Endodermal cell (in vitro differentiated cells): ENCODE measurements around the gene SGF29. TPM values are rescaled to one million over a fixed set of nuclear protein-coding genes. Genes with fewer than 3 reads are reported as not detected.
A peak's percentile ranks its signal among the peaks of the same experiment; 100 is the strongest.

Experiments
- DNase-seq: peaks from one replicate; pipeline ENCODE4 v3.0.0-alpha.2; 2017
- H3K27ac ChIP-seq: 2 replicates; pipeline ENCODE4 v1.5.1; 2013; ENCODE audit warnings: mild to moderate bottlenecking, low read depth, low read length, moderate library complexity
- H3K27me3 ChIP-seq: 2 replicates; pipeline ENCODE4 v1.6.1; 2013; ENCODE audit warnings: mild to moderate bottlenecking, low read length, moderate library complexity; ENCODE audit not compliant: insufficient read depth, control insufficient read depth, poor library complexity, severe bottlenecking
- H3K36me3 ChIP-seq: 2 replicates; pipeline ENCODE4 v1.7.0; 2013; ENCODE audit warnings: mild to moderate bottlenecking, low read length, moderate library complexity; ENCODE audit not compliant: control insufficient read depth, insufficient read depth
- H3K4me1 ChIP-seq: one replicate; pipeline ENCODE4 v1.7.0; 2013; ENCODE audit warnings: low read length; ENCODE audit not compliant: control insufficient read depth, insufficient read depth
- H3K4me3 ChIP-seq: 2 replicates; pipeline ENCODE4 v1.5.1; 2013; ENCODE audit warnings: mild to moderate bottlenecking, low read length, moderate library complexity
- H3K9ac ChIP-seq: 2 replicates; pipeline ENCODE4 v1.6.1; 2013; ENCODE audit warnings: mild to moderate bottlenecking, low read length, moderate library complexity; ENCODE audit not compliant: poor library complexity, severe bottlenecking; ENCODE audit errors: extremely low read depth
- H3K9me3 ChIP-seq: 2 replicates; pipeline ENCODE4 v1.6.1; 2013; ENCODE audit warnings: mild to moderate bottlenecking, low read length, moderate library complexity; ENCODE audit not compliant: control insufficient read depth
- H3K27ac Mint-ChIP-seq: 2 replicates; pipeline ENCODE4 v1.8.0; 2020; ENCODE audit warnings: mixed read lengths
- H3K27me3 Mint-ChIP-seq: 2 replicates; pipeline ENCODE4 v1.8.0; 2021; ENCODE audit warnings: mild to moderate bottlenecking, mixed read lengths; ENCODE audit not compliant: insufficient read depth
- H3K36me3 Mint-ChIP-seq: 2 replicates; pipeline ENCODE4 v1.8.0; 2020; ENCODE audit warnings: low read depth, mixed read lengths
- H3K4me1 Mint-ChIP-seq: 2 replicates; pipeline ENCODE4 v1.8.0; 2020; ENCODE audit warnings: mixed read lengths
- H3K4me3 Mint-ChIP-seq: 2 replicates; pipeline ENCODE4 v1.8.0; 2020; ENCODE audit warnings: mild to moderate bottlenecking, moderate library complexity, mixed read lengths
- H3K9me3 Mint-ChIP-seq: 2 replicates; pipeline ENCODE4 v1.8.0; 2020; ENCODE audit warnings: mild to moderate bottlenecking, mixed read lengths
- WGBS, 2 experiments: methylation state at CpG; one replicate each; pipeline versions ENCODE4 v1.1.5 to v1.1.7; 2013; ENCODE audit warnings: missing lambda C conversion rate in 2 of 2, mixed read lengths in 1 of 2; ENCODE audit not compliant: insufficient coverage in 1 of 2, insufficient read length in 1 of 2; 5-methylcytosine and 5-hydroxymethylcytosine counted together
- total RNA-seq, 2 donors: library from RNA; stranded (reverse); fragmentation: NEBNext Ultra II Directional in 1 of 2; extraction: Animal tissue kit (Norgen Biotek cat#: 25700) in 1 of 2; gene quantifications; 2 replicates in 1 of 2; 3 replicates in 1 of 2; pipeline ENCODE4 v1.2.1, GENCODE V29; 2021
- TF ChIP-seq, protein P1 (sequence below): fragments of 200-600 bp; sonication (generic); conservative IDR thresholded peaks from 2 replicates; pipeline ENCODE4 v1.5.0; 2021; ENCODE audit warnings: antibody characterized with exemption, mild to moderate bottlenecking

SGF29 gene
- total RNA-seq, 2 donors from 2014 or later = 16.5 to 18.9 TPM

DNA sequence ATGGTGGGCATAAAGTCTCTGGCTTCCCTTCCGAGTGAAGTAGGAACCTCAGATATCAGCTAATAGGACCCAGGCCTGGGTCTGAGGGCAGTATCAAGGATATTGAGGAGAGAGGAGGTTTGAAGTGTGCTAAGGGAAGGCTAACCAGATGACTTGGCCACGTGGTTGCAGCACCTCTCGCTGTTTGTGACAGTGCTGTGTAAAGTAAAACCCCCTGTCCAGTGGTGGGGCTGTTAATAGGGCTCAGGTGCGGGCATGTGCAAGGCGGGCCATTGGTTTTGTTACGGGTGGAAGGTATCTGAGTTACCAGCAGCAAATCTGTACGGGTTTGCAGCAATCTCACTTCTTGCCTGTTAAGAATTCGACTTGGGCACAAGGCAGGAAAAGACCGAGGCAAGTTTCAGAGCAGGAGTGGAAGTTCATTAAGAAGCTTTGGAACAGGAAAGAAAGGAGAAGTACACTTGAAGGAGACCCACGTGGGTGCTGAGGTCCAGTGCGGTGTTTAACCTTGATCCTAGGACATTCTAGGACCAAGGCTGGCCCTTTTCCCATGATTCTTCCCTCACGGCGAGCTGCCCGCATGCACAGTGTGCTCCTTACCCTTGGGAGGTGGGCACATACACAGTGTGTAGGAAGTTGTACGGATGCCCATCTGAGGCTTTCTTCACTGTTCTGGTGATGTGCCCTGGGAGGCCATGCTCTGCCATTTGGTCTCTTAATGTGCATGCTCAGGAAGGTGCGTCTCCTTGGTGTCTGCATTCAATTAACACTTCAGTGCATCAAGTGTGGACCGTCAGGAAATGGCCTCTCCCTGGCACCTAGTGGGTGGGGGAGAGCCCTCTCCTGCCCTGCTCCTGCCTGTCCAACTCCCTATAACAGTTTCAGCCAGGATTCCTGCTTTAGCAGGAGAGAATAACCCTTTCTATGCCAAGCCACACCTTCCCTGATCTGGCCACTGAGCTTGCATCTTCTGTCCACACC, 20.3 kb downstream of the SGF29 start:
- WGBS, 2 experiments = 84 to 86% methylated on average over 13 to 17 of the region's 17 CpGs
- H3K4me1 Mint-ChIP-seq = peaks cover 23% of the 10 kb centered on the region
- Histone ChIP-seq H3K36me3 (no peaks in the 10 kb centered on the region), H3K9me3 (no peaks in the 10 kb centered on the region), H3K27me3 (no peaks in the 10 kb centered on the region), H3K4me3 (no peak overlapping the region), H3K4me1 (no peaks in the 10 kb centered on the region), H3K27ac (no peak overlapping the region), H3K9ac (no peak overlapping the region)
- H3K27me3 Mint-ChIP-seq = no peaks in the 10 kb centered on the region
- H3K27ac Mint-ChIP-seq = peak overlapping the region; percentile 9
- no peak for DNase-seq
- TF ChIP-seq, protein P1, sequence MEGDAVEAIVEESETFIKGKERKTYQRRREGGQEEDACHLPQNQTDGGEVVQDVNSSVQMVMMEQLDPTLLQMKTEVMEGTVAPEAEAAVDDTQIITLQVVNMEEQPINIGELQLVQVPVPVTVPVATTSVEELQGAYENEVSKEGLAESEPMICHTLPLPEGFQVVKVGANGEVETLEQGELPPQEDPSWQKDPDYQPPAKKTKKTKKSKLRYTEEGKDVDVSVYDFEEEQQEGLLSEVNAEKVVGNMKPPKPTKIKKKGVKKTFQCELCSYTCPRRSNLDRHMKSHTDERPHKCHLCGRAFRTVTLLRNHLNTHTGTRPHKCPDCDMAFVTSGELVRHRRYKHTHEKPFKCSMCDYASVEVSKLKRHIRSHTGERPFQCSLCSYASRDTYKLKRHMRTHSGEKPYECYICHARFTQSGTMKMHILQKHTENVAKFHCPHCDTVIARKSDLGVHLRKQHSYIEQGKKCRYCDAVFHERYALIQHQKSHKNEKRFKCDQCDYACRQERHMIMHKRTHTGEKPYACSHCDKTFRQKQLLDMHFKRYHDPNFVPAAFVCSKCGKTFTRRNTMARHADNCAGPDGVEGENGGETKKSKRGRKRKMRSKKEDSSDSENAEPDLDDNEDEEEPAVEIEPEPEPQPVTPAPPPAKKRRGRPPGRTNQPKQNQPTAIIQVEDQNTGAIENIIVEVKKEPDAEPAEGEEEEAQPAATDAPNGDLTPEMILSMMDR = no peak
- H3K9me3 Mint-ChIP-seq = no peaks in the 10 kb centered on the region
- H3K36me3 Mint-ChIP-seq = peaks cover 3% of the 10 kb centered on the region
- H3K4me3 Mint-ChIP-seq = no peak overlapping the region

DNA sequence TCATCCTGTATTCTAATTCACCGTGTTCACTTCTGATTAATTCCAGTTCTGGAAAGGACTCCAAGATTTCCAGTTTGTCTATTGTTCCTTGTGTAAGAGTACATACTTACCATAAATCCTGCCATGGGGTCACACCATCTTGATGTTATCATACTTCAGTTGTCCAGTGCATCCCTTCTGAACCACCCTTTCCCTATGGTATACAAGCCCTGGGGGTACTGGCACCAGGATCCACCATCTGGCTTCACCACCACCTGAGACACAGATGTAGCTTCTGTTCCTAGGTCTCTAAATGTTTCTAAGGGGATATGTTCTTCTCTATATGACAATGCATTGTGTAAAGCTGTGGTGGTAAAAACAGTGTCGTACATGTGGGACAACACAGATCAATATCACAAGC, 21.2 kb downstream of the SGF29 start:
- Mint-ChIP-seq H3K9me3 (no peaks in the 10 kb centered on the region), H3K4me1 (peaks cover 23% of the 10 kb centered on the region), H3K4me3 (no peak overlapping the region), H3K27me3 (no peaks in the 10 kb centered on the region), H3K27ac (no peak overlapping the region), H3K36me3 (peaks cover 3% of the 10 kb centered on the region)
- no peak for DNase-seq
- Histone ChIP-seq H3K27me3 (no peaks in the 10 kb centered on the region), H3K9me3 (no peaks in the 10 kb centered on the region), H3K4me3 (no peak overlapping the region), H3K9ac (no peak overlapping the region), H3K4me1 (no peaks in the 10 kb centered on the region), H3K36me3 (no peaks in the 10 kb centered on the region), H3K27ac (no peak overlapping the region)
- 97 to 100% methylated on average over 2 of the region's 2 CpGs for WGBS, 2 experiments
- TF ChIP-seq, protein P1 = no peak

DNA sequence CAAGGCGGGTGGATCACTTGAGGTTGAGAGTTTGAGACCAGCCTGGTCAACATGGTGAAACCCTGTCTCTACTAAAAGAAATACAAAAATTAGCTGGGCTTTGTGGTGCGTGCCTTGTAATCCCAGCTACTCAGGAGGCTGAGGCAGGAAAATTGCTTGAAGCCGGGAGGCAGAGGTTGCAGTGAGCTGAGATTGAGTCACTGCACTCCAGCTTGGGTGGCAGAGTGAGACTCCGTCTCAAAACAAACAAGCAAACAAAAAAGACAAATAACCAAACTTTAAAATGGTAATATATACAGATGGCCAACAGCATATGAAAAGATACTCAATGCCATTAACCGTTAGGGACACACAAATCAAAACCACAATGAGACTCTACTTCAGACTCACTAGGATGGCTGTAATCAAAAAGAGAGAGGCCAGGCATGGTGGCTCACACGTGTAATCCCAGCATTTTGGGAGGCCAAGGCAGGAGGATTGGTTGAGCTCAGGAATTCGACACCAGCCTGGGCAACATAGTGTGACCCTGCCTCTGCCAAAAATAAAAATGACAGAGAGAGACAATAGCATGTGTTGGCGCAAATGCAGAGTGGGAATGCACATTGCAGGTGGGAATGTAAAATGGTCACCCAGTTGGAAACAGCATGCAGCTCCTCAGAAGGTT, 21.9 kb downstream of the SGF29 start:
- Histone ChIP-seq H3K4me1 (no peaks in the 10 kb centered on the region), H3K9ac (no peak overlapping the region), H3K27me3 (no peaks in the 10 kb centered on the region), H3K27ac (no peak overlapping the region), H3K9me3 (no peaks in the 10 kb centered on the region), H3K4me3 (no peak overlapping the region), H3K36me3 (no peaks in the 10 kb centered on the region)
- WGBS, 2 experiments = 90 to 96% methylated on average over 7 to 8 of the region's 8 CpGs
- Mint-ChIP-seq H3K36me3 (peaks cover 3% of the 10 kb centered on the region), H3K27me3 (no peaks in the 10 kb centered on the region), H3K4me3 (no peak overlapping the region), H3K27ac (no peak overlapping the region), H3K4me1 (peaks cover 23% of the 10 kb centered on the region), H3K9me3 (no peaks in the 10 kb centered on the region)
- no peak for DNase-seq
- TF ChIP-seq, protein P1 = no peak
